G401.6 (cell line): ENCODE data around the gene NEU3.
"Not testable (repeated sequence)": the region's sequence is repeated elsewhere in the genome, so short reads cannot be mapped to it uniquely, and the experiment has no call there.

Experiments used
- FAIRE-seq: peaks from 2 replicates; lab custom pipeline; 2012; peaks lifted over from hg19 to GRCh38; lab: Jason Lieb, UNC

Gene NEU3

DNA sequence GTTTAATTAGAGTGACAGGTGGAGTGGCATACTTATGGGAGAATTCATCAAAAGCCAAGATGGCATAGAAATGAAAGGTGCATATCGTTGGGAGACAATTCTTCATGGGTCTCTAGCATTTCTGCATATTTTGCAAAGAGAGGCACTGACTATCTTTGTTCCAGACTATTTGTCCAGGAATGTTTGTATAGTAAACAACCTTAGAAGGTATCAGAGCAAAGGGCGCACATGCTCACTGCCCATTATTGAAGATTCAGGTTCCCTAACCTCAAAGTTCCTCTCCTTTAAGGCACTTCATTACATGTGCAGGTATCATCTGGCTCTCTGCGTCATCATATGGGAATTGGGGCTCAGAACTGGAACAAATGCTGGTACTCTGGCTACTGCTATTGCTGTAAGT is 4.7 kb upstream of the NEU3 start:
- FAIRE-seq = no peak

DNA sequence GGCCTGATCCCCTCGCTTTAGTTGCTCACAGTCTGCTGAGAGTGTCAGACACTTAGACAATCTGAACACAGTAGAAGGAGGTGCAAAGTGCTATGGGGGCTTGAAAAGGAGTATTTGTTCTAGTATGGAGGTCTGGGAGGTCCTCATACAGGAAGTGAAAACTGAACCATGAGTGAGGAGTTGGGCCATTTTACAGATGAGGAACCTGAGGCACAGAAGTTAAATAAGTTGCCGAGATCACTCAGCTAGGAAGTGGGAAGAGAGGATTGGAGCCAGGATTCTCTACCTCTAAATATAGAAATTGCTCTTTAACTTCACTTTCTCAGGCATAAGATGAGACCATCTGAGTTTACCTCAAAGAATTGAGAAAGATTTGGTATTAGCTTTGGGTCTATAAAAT is 4.0 kb upstream of the NEU3 start:
- FAIRE-seq = no peak

DNA sequence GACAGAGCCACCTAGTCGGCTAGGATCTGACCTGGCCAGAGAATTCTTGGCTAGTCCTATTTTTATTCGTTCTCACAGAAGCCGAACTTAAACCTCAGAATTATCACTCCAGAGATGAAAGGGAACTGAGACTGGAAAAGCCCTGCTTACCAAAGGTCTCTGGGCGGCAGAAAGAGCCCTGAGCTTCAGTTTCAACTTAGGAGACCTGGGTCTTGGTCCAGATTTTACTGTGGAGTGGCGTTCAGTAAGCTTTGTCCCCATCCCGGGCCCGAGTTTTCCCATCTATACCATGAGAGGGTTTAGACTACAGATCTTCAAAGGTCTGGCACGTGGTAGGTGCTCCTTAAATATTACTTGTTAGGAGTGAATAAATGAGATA is 516 bp downstream of the NEU3 start:
- no peak for FAIRE-seq

GRCh38 chr11:74990150-74990549 is 1.4 kb downstream of the NEU3 start:
- not testable (repeated sequence) for FAIRE-seq

DNA sequence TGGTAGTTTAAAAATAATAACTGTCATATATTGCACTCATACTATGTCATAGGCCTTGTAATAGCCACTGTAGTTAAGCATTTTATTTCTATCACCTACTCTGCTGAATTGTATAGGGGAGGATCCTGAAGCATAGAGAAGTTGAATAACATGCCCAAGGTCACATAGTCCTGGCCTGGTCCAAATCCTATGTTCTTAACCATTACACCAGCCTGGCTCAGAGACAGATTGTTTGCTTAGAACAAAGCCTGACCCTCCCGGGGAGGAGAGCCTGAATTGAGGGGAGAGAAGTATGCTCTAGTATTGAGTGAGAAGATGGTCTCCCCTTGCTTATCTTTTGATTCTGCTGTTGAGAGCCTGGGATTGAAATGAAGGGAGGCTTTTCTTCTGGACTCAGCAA is 2.2 kb downstream of the NEU3 start:
- FAIRE-seq = no peak

- no peak for FAIRE-seq
Observed at GRCh38 chr11:74992852-74993251, 4.1 kb downstream of the NEU3 start.

- FAIRE-seq = no peak
Observed at GRCh38 chr11:75000975-75001354, 12.2 kb downstream of the NEU3 start.

GRCh38 chr11:75001686-75002085 is 13.0 kb downstream of the NEU3 start:
- no peak for FAIRE-seq

DNA sequence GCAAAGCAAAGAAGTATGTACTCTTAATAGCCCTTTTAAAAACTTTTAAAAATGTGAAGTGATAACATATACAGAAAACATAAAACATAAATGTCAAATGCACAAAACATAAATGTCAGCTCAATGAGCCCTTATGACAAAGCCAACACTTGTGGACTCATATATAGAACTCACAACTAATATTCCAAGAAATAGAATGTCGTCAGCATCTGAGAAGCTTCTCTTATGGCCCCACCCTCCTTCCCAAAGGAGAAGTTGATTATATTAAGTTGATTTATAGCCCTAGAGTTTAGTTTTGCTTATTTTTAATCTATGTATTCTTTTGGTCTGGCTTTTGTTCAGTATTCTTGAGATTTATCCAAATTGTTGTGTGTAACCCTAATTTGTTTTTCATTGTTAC is 13.8 kb downstream of the NEU3 start:
- FAIRE-seq = no peak

GRCh38 chr11:75004215-75004614 is 15.5 kb downstream of the NEU3 start:
- FAIRE-seq = no peak

- FAIRE-seq = no peak
Observed at GRCh38 chr11:75011357-75011756, 22.6 kb downstream of the NEU3 start.

- no peak for FAIRE-seq
Observed at GRCh38 chr11:75011872-75012271, 23.1 kb downstream of the NEU3 start.

GRCh38 chr11:75013051-75013450 is 24.3 kb downstream of the NEU3 start:
- no peak for FAIRE-seq

GRCh38 chr11:75014129-75014528 is 25.4 kb downstream of the NEU3 start:
- no peak for FAIRE-seq

- FAIRE-seq = not testable (repeated sequence)
Observed at GRCh38 chr11:75019200-75019599, 30.5 kb downstream of the NEU3 start.

DNA sequence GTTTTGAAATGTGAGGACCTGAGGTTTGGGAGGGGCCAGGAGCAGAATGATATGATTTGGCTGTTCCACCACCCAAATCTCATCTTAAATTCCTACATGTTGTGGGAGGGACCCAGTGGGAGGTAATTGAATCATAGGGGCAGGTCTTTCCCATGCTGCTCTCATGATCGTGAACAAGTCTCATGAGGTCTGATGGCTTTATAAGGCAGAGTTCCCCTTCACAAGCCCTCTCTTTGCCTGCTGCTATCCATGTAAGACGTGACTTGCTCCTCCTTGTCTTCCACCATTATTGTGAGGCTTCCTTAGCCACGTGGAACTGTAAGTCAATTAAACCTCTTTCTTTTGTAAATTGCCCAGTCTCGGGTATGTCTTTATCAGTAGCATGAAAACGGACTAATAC is 31.6 kb downstream of the NEU3 start:
- not testable (repeated sequence) for FAIRE-seq

DNA sequence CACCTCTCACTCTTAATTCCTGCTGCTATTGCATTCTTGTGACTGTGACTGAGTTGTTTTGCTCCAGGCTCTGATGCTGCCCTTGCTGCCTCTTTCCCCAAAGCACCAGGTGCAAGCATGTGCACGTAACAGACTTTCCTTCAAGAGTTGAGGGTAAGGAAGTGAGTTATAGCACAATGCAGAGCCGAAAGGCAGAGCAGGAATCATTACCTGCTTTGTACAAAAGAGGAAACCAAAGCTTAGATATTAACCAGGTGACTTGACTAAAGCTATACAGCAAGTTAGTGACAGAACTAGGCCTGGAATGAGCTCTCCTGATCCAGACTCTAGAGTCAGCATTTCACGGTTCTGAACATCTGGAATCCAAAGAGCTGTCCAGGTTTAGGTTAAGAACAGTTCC is 33.6 kb downstream of the NEU3 start:
- no peak for FAIRE-seq

- no peak for FAIRE-seq
Observed at GRCh38 chr11:75022759-75023396, 34.1 kb downstream of the NEU3 start.

DNA sequence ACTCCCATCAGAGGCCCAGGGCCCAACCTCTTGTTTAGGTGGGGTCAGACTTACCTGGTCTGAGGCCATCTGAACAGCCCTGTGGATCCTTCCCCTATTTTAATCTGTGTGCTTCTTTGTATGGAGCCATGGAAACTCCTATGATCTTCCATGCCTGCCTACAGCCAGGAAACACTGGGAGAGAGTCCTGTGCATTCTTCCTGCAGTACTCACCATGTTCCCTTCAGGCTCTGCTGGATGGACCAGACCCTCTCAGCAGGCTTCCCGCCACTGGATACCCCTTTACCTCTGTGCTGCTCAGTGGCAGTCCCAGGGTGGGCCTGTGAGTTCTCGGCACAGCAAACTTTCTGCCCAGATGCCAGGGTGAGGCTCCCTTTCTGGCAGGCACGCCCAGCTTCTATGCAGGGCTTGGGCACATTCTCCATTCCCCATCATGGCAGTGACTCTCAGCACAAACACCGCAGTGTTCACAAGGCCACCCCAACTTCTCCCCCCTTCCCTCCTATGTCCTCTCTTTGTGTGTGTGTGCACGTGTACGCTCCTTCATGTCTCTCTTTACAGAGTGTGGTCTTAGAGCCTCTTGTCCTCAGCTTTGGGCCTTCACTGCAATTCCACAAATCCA is 34.8 kb downstream of the NEU3 start:
- no peak for FAIRE-seq

DNA sequence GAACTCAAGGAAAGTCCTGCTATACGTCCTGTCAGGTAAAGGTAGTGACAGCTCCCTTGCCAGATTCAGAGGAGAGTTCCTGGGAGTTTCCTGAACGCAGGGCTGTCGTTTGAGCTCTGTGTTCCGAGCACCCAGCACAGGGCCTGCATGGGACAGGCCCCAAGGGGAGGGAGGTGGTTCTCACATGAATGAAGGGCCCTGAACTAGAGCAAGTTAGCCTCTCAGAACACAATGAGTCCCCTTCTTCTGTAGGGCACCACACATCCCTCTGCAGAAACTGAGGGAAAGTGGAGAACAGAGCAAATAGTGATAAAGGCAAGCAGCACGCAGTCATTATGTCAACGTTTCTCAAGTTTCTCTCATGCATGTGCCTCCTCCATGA is 35.3 kb downstream of the NEU3 start:
- no peak for FAIRE-seq

GRCh38 chr11:75024764-75025211 is 36.1 kb downstream of the NEU3 start:
- no peak for FAIRE-seq

- no peak for FAIRE-seq
Observed at GRCh38 chr11:75025561-75025960, 36.8 kb downstream of the NEU3 start.

GRCh38 chr11:75028321-75028720 is 39.6 kb downstream of the NEU3 start:
- no peak for FAIRE-seq

GRCh38 chr11:75028724-75029123 is 40.0 kb downstream of the NEU3 start:
- no peak for FAIRE-seq
